ENCODE measurements around the gene MAPK8.

- TF ChIP-seq CTCF (IDR thresholded peaks at IDR 0.05), result no peak
- no peak for TF ChIP-seq POLR2A (IDR thresholded peaks at IDR 0.05)
Measured at GRCh38 chr10:48389846-48390557, 83.5 kb downstream of the MAPK8 start.
